Measurements from ENCODE around the gene LDAF1.
"Not testable (repeated sequence)": the region's sequence is repeated elsewhere in the genome, so short reads cannot be mapped to it uniquely, and the experiment has no call there.

LDAF1 gene

GRCh38 chr16:21195330-21195729 is 36.9 kb downstream of the LDAF1 start:
- DNase-seq (ENCODE audit: low read depth in 2 of 2): not testable (repeated sequence)

- no peak for DNase-seq (ENCODE audit: low read depth in 2 of 2)
These were observed 38.6 kb downstream of the LDAF1 start for GRCh38 chr16:21197112-21197511.

- DNase-seq (ENCODE audit: low read depth in 2 of 2): no peak
These were observed 39.1 kb downstream of the LDAF1 start for GRCh38 chr16:21197621-21198020.

- DNase-seq (ENCODE audit: low read depth in 2 of 2): no peak
These were observed 41.2 kb downstream of the LDAF1 start for GRCh38 chr16:21199607-21200218.

GRCh38 chr16:21203155-21203797 is 44.8 kb downstream of the LDAF1 start:
- no peak for DNase-seq (ENCODE audit: low read depth in 2 of 2)

GRCh38 chr16:21205303-21205702 is 46.8 kb downstream of the LDAF1 start:
- DNase-seq (ENCODE audit: low read depth in 2 of 2): no peak

GRCh38 chr16:21206550-21206949 is 48.1 kb downstream of the LDAF1 start:
- DNase-seq (ENCODE audit: low read depth in 2 of 2): no peak

- DNase-seq (ENCODE audit: low read depth in 2 of 2): no peak
These were observed 50.2 kb downstream of the LDAF1 start for GRCh38 chr16:21208446-21209230.

- no peak for DNase-seq (ENCODE audit: low read depth in 2 of 2)
These were observed 53.0 kb downstream of the LDAF1 start, which contains the start of gene ZP2 for GRCh38 chr16:21211486-21211885. TSS of gene ZP2 (minus strand) at chr16:21211574. CDS start at chr16:21211547, 27 bp downstream.

- DNase-seq (ENCODE audit: low read depth in 2 of 2): no peak
These were observed 55.6 kb downstream of the LDAF1 start for GRCh38 chr16:21214086-21214485.

- no peak for DNase-seq (ENCODE audit: low read depth in 2 of 2)
These were observed 58.6 kb downstream of the LDAF1 start for GRCh38 chr16:21217121-21217520.

GRCh38 chr16:21218153-21218552 is 59.7 kb downstream of the LDAF1 start:
- DNase-seq (ENCODE audit: low read depth in 2 of 2): no peak

- DNase-seq (ENCODE audit: low read depth in 2 of 2): no peak
These were observed 61.1 kb downstream of the LDAF1 start for GRCh38 chr16:21219551-21219950.

GRCh38 chr16:21222495-21223337 is 64.2 kb downstream of the LDAF1 start:
- DNase-seq (ENCODE audit: low read depth in 2 of 2): no peak

GRCh38 chr16:21223787-21224186 is 65.3 kb downstream of the LDAF1 start:
- DNase-seq (ENCODE audit: low read depth in 2 of 2): no peak

- no peak for DNase-seq (ENCODE audit: low read depth in 2 of 2)
These were observed 66.3 kb downstream of the LDAF1 start for GRCh38 chr16:21224800-21225199.

- no peak for DNase-seq (ENCODE audit: low read depth in 2 of 2)
These were observed 68.3 kb downstream of the LDAF1 start for GRCh38 chr16:21226749-21227148.

GRCh38 chr16:21227866-21228265 is 69.4 kb downstream of the LDAF1 start:
- DNase-seq (ENCODE audit: low read depth in 2 of 2): no peak

- DNase-seq (ENCODE audit: low read depth in 2 of 2): no peak
These were observed 69.9 kb downstream of the LDAF1 start for GRCh38 chr16:21228361-21228872.
